ENCODE measurements around the gene COLEC11.

GRCh38 chr2:3584608-3585260, 10.2 kb upstream of the COLEC11 start:
- TF ChIP-seq USF1 (CRISPR knock-in tag; IDR thresholded peaks at IDR 0.05) (no peak), CTCF (IDR thresholded peaks at IDR 0.05) (no peak)
